HG02884 (cell line): ENCODE results near the gene MRPL22.
A peak's percentile ranks its signal among the peaks of the same experiment; 100 is the strongest.
"Not testable (repeated sequence)": the region's sequence is repeated elsewhere in the genome, so short reads cannot be mapped to it uniquely, and the experiment has no call there.

Experiments used
- ATAC-seq: cut with Tn5 transposase; IDR thresholded peaks from one replicate; pipeline ENCODE4 v1.9.1; 2021; ENCODE audit warnings: mild to moderate bottlenecking, moderate library complexity; ENCODE audit not compliant: unreplicated experiment

MRPL22 gene

DNA sequence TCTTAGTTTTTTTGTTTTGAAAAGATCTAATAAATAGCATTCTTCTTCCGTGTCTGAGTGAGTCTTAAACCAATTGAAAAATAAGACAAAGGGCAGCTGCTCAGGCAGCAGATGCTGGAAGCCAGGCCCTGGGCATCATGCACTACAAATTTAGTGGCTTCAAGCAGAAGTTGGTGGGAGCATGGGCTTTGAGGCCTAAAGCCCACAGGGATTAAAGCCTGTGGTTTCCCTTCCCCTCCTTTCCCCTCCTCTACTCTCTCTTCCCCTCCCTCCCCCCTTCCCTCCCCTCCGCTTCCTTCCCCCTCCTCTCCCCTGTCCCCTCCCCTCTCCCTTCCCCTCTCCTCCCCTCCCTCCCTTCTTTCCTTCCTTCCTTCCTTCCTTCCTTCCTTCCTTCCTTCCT is 52.6 kb downstream of the MRPL22 start:
- ATAC-seq, result no peak

DNA sequence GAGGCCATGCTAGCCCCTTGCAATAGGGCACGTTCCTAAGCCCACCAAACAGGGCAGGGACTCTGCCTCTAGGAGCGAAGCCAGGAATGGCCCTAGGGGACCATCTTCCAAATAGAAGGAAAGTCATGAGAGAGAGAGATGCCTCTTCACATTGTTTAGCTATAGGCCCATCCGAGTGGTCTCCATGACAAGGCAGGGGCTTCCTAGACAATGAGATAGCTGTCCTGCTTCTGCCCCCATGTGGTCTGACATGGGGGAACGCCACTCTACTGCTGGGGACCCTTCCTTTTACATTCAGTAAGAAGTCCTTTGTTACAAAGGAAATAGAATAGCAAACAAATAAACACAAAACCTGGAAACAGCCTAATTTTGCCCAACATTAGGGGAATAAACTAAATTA is 54.8 kb downstream of the MRPL22 start:
- ATAC-seq, result no peak

DNA sequence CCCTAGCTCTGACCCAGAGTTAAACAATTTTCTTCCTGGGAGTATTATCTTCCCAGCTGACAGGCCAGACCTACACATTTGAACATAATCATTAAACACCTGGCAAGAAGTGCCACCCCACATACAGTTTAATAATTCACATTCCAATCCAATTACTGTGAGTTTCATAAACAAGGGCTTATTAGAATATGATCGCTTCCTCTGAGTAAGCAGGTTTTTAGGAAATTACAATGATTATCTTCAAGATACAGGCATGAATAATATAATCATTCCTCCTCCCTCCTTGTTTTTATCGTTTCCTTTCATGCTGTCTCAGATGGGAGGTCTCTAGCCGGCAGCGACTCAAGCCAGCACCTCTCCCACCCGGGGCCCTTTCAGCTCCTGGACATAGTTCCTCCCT is 56.9 kb downstream of the MRPL22 start:
- no peak for ATAC-seq

DNA sequence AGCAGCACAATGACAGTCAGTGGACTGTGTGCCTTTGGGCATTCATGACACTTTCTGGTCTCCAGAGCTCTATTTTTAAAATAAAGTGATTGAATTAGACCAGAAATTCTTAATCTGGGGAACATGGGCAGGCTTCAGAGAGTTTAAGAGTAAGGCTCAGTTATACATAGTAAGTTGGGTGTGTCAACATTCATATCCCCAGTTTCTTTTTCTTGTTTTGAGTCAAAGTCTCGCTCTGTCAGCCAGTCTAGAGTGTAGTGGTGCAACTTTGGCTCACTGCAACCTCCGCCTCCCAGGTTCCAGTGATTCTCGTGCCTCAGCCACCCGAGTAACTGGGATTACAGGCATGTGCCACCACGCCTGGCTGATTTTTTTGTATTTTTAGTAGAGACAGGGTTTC is 59.0 kb downstream of the MRPL22 start:
- ATAC-seq, result peak; percentile 77

DNA sequence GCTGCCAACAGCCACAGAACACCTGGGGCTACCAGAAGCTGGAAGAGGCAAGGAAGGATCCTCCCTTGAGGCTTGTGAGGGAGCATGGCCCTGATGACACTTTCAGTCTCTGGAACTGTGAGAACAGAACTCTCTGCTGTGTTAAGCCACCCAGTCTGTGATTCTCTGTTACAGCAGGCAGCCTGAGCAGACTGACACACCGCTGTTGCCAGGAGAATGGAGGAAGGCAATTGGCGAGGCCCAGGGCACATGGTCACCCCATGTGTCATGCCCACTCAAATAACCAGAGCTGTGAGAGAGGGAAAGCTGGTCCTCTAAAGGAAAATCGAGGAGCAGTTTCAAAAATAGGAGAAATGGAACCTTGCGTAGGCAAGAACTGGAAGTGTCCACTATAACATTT is 60.6 kb downstream of the MRPL22 start:
- no peak for ATAC-seq

DNA sequence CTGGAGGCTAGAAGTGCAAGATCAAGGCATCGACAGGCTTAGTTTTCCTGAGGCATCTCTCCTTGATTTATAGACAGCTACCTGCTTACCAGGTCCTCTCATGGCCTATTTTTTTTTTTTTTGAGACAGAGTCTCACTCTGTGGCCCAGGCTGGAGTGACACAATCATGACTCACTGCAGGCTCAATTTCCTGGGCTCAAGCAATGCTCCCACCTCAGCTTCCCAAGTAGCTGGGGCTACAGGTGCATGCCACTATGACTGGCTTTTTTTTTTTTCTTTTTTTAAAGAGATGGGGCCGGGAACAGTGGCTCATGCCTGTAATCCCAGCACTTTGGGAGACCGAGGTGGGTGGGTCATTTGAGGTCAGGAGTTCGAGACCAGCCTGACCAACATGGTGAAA is 61.8 kb downstream of the MRPL22 start:
- ATAC-seq, result not testable (repeated sequence)

DNA sequence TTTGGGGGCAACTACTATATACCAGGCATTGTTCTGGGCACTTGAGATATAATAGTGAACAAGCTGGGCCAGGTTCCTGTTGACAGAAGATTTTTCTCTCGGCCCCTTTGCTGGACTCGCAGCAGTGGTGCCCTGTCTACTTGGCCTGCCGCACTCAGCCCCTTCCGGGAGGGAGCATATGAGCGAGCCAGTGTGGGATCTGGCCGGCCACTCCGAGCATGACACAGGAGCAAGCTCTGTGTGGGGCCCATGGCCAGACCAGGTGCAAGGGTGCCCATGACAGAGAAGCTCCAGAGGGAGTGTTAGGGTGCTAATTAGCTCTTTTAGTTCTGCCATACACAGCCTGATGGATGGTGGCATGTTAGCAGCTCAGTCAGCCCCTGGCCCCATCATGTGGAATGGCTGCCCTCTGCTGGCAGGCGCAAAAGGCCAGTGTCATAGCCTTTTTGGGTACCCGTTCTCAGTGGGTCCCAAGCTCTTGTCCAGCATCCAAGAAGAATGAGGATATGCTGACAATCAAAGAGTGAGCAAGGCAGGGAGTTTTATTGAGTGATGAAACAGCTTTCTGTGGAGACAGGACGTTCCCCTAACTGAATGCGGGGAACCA is 63.4 kb downstream of the MRPL22 start:
- ATAC-seq, result no peak

DNA sequence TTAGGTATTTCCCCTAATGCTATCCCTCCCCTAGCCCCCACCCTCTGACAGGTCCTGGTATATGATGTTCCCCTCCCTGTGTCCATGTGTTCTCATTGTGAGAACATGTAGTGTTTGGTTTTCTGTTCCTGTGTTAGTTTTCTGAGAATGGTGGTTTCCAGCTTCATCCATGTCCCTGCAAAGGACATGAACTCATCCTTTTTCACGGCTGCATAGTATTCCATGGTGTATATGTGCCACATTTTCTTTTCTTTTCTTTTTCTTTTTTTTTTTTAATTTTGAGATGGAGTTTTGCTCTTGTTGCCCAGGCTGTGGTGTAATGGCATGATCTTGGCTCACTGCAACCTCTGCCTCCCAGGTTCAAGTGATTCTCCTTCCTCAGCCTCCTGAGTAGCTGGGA is 65.4 kb downstream of the MRPL22 start:
- ATAC-seq, result not testable (repeated sequence)

DNA sequence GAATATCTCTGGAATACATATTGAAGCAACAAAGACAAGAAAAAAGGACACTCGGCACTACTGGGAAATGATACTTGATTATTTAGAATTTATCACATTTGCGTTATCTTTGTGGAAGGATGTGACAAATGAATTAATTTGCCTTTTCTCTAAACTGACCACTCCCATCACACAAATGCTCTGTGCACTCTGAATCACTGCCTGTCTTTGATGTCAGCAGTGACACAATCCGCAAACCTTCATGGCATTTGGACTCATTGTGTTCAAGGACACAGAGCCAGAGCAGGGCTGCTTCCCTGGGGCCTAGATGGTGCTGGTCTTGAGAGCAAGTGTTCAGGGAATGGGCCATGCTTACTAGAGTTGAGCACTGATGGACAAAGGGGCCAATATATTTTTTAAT is 67.8 kb downstream of the MRPL22 start:
- ATAC-seq, result no peak

DNA sequence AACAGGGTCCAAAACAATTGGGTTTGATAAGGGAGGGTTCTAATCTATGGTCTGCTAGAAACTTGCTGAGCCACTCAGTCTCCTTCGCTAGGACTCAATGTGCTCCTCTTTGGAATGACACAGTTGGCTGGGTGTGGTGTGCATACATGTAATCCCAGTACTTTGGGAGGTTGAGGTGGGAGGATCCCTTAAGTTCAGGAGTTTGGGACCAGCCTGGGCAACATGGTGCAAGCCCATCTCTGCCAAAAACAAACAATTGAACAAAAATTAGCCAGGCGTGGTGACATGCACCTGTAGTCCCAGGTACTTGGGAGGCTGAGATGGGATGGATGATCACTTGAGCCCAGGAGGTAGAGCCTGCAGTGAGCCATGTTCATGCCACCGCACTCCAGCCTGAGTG is 70.0 kb downstream of the MRPL22 start:
- ATAC-seq, result no peak

DNA sequence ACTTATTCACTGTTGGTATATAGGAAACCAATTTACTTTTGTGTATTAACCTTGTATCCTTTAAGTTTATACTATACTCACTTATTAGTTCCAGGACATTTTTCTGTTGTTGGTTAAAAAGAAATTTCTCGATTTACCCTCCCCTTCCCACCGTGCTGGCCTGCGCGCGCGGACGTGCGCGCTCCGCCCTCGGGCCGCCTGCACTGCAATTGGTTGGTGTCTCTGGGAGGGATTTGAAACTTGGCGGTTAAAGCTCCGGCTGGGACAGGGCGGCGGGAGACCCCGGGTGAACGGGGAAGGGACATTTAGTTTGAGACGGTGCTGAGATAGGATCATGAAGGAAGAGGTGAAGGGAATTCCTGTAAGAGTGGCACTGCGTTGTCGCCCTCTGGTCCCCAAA is 72.7 kb downstream of the MRPL22 start, which contains the start of gene KIF4B:
Gene KIF4B (plus strand): TSS at position 230 of the 400 bp plus-strand sequence. CDS start 105 bp downstream, at position 335.
- no peak for ATAC-seq

DNA sequence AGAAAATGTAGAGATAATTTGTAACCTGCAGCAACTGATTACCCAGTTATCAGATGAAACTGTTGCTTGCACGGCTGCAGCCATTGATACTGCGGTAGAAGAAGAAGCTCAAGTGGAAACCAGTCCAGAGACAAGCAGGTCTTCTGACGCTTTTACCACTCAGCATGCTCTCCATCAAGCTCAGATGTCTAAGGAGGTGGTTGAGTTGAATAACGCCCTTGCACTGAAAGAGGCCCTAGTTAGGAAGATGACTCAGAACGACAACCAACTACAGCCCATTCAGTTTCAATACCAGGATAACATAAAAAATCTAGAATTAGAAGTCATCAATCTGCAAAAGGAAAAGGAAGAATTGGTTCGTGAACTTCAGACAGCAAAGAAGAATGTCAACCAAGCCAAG is 74.4 kb downstream of the MRPL22 start:
- ATAC-seq, result no peak

DNA sequence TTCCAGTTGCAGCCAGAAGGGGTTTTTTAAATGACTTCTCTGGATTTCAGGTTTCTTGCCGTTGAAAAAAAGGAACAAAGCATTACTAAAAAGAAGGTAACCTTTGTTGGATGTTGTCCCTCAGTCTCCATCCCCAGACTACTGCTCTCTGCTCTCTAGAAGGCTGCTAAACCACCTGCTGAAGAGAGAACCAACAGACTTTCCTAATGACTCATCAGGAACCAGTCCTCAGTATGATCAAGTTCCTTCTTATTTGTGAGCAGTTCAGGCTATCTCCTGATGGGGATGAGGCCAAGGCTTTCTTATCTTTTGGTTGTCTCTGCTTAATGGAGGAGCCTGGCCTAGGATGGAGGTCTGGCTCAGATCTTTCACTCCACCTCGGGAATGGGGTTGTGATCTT is 76.7 kb downstream of the MRPL22 start:
- peak; percentile 99 for ATAC-seq
